ENCODE data around the gene GSAP. TPM values are rescaled to one million over a fixed set of nuclear protein-coding genes. Genes with fewer than 3 reads are reported as not detected.
A peak's percentile ranks its signal among the peaks of the same experiment; 100 is the strongest.
"Not testable (repeated sequence)": the region's sequence is repeated elsewhere in the genome, so short reads cannot be mapped to it uniquely, and the experiment has no call there.

Gene GSAP
- total RNA-seq, 3 donors from 2014 or later = 25.8 to 35.7 (median 27.5) TPM

GRCh38 chr7:77456696-77457095, 40.5 kb upstream of the GSAP start:
- intact Hi-C loops (cut with DNase I; ENCODE audit: low total_unique reads) = no loop called here
- DNase-seq (ENCODE audit: low spot score in 2 of 2) = no peak
- no peaks in the 10 kb centered on the region for H3K36me3 ChIP-seq
- no peak overlapping the region for H3K4me3 ChIP-seq
- H3K27me3 ChIP-seq = no peaks in the 10 kb centered on the region
- no peaks in the 10 kb centered on the region for H3K9me3 ChIP-seq
- peaks cover 0 to 5% of the 10 kb centered on the region in 2 donors for H3K4me1 ChIP-seq
- H3K27ac ChIP-seq = no peak overlapping the region
- TF ChIP-seq, protein P1, sequence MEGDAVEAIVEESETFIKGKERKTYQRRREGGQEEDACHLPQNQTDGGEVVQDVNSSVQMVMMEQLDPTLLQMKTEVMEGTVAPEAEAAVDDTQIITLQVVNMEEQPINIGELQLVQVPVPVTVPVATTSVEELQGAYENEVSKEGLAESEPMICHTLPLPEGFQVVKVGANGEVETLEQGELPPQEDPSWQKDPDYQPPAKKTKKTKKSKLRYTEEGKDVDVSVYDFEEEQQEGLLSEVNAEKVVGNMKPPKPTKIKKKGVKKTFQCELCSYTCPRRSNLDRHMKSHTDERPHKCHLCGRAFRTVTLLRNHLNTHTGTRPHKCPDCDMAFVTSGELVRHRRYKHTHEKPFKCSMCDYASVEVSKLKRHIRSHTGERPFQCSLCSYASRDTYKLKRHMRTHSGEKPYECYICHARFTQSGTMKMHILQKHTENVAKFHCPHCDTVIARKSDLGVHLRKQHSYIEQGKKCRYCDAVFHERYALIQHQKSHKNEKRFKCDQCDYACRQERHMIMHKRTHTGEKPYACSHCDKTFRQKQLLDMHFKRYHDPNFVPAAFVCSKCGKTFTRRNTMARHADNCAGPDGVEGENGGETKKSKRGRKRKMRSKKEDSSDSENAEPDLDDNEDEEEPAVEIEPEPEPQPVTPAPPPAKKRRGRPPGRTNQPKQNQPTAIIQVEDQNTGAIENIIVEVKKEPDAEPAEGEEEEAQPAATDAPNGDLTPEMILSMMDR (IDR thresholded peaks at IDR 0.05) = no peak
- no peak for TF ChIP-seq POLR2A (IDR thresholded peaks at IDR 0.05)
- no peak for TF ChIP-seq POLR2AphosphoS5 (IDR thresholded peaks at IDR 0.05)

- Histone ChIP-seq H3K36me3 (no peaks in the 10 kb centered on the region), H3K27me3 (no peaks in the 10 kb centered on the region), H3K9me3 (no peaks in the 10 kb centered on the region), H3K27ac (no peak overlapping the region), H3K4me3 (no peak overlapping the region), H3K4me1 (peaks cover 0 to 5% of the 10 kb centered on the region in 2 donors)
- DNase-seq (ENCODE audit: low spot score in 2 of 2) = no peak
- intact Hi-C loops (cut with DNase I; ENCODE audit: low total_unique reads) = no loop called here
- TF ChIP-seq, protein P1 (IDR thresholded peaks at IDR 0.05) = no peak
These were observed 39.2 kb upstream of the GSAP start for GRCh38 chr7:77455321-77455720.

GRCh38 chr7:77454802-77455201, 38.7 kb upstream of the GSAP start:
- Histone ChIP-seq H3K27ac (no peak overlapping the region), H3K4me1 (peaks cover 0 to 5% of the 10 kb centered on the region in 2 donors), H3K27me3 (no peaks in the 10 kb centered on the region), H3K4me3 (no peak overlapping the region), H3K36me3 (no peaks in the 10 kb centered on the region), H3K9me3 (no peaks in the 10 kb centered on the region)
- DNase-seq (ENCODE audit: low spot score in 2 of 2) = no peak
- intact Hi-C loops (cut with DNase I; ENCODE audit: low total_unique reads) = no loop called here
- TF ChIP-seq POLR2AphosphoS5 (IDR thresholded peaks at IDR 0.05) (no peak), POLR2A (IDR thresholded peaks at IDR 0.05) (no peak)
- TF ChIP-seq, protein P1 (IDR thresholded peaks at IDR 0.05) = no peak

DNA sequence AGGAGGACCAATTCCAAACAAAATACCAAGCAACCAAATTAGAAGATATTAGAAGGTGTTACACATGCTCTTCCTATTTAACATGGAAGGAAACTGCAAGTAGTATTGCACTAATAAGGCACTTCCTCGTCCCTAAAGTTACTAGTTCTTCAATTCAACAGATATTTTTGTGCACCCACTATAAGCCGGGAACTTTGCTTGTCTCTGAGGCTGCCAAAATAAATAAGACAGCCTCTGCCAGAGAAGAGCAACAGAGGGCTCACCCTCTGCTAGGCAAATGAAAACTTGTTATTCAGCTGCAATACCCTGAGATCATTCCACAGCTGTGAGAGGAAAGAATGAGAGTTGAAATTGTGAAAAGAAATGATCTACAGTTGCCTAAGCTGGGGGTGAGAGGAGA, 37.4 kb upstream of the GSAP start:
- intact Hi-C loops (cut with DNase I; ENCODE audit: low total_unique reads) = no loop called here
- peak overlapping the region in 1 of 2 donors; percentile 49 for H3K27ac ChIP-seq

GRCh38 chr7:77451950-77452349, 35.8 kb upstream of the GSAP start:
- H3K36me3 ChIP-seq; H3K4me3 ChIP-seq; intact Hi-C loops (cut with DNase I; ENCODE audit: low total_unique reads); DNase-seq (ENCODE audit: low spot score in 2 of 2); H3K27ac ChIP-seq; H3K9me3 ChIP-seq; H3K27me3 ChIP-seq; H3K4me1 ChIP-seq: not testable (repeated sequence)

More for the DNA sequence above, 37.4 kb upstream of the GSAP start:
- no peaks in the 10 kb centered on the region for H3K27me3 ChIP-seq
- H3K4me1 ChIP-seq = peaks cover 0 to 5% of the 10 kb centered on the region in 2 donors
- TF ChIP-seq POLR2AphosphoS5 (IDR thresholded peaks at IDR 0.05) (no peak), POLR2A (IDR thresholded peaks at IDR 0.05) (no peak)
- TF ChIP-seq, protein P1 (IDR thresholded peaks at IDR 0.05) = no peak
- no peak overlapping the region for H3K4me3 ChIP-seq
- no peaks in the 10 kb centered on the region for H3K36me3 ChIP-seq
- no peaks in the 10 kb centered on the region for H3K9me3 ChIP-seq
- DNase-seq (ENCODE audit: low spot score in 2 of 2) = no peak

- intact Hi-C loops (cut with DNase I; ENCODE audit: low total_unique reads) = no loop called here
- Histone ChIP-seq H3K27me3 (no peaks in the 10 kb centered on the region), H3K4me1 (peaks cover 0 to 5% of the 10 kb centered on the region in 2 donors), H3K9me3 (no peaks in the 10 kb centered on the region), H3K4me3 (no peak overlapping the region), H3K36me3 (no peaks in the 10 kb centered on the region), H3K27ac (no peak overlapping the region)
- TF ChIP-seq, protein P1 (IDR thresholded peaks at IDR 0.05) = no peak
- no peak for TF ChIP-seq POLR2A (IDR thresholded peaks at IDR 0.05)
- no peak for TF ChIP-seq POLR2AphosphoS5 (IDR thresholded peaks at IDR 0.05)
- no peak for DNase-seq (ENCODE audit: low spot score in 2 of 2)
These were observed 34.5 kb upstream of the GSAP start for GRCh38 chr7:77450613-77451012.

All from breast epithelium (tissue), 4 donors.